ENCODE measurements around the gene UBR4.

Gene UBR4

GRCh38 chr1:19160831-19161230, 49.2 kb downstream of the UBR4 start:
- Histone ChIP-seq H3K4me3 (ENCODE audit: low read length) (no peak overlapping the region), H3K4ac (ENCODE audit: low read depth, low read length) (no peak overlapping the region), H3K18ac (ENCODE audit: low read length) (no peak overlapping the region), H3K27ac (ENCODE audit: low read depth, low read length) (no peak overlapping the region), H3K23ac (ENCODE audit: low read length) (no peak overlapping the region), H2AK5ac (ENCODE audit: low read length) (no peak overlapping the region), H3K4me2 (ENCODE audit: low read length) (no peak overlapping the region), H2BK5ac (ENCODE audit: low read length) (no peak overlapping the region), H4K5ac (ENCODE audit: low read length) (no peak overlapping the region), H3K4me1 (ENCODE audit: control insufficient read depth, low read depth, low read length) (no peaks in the 10 kb centered on the region), H2BK120ac (ENCODE audit: low read depth, low read length) (no peak overlapping the region), H3K36me3 (ENCODE audit: control insufficient read depth, insufficient read depth, low read length) (peaks cover 45% of the 10 kb centered on the region), H2BK15ac (replicated peaks; ENCODE audit: low read depth) (no peak overlapping the region), H3K56ac (ENCODE audit: low read length) (no peak overlapping the region), H3K79me1 (ENCODE audit: low read length) (peaks cover 1% of the 10 kb centered on the region), H3K9ac (ENCODE audit: low read length) (no peak overlapping the region), H3K79me2 (ENCODE audit: control insufficient read depth, insufficient read depth, low read length) (no peaks in the 10 kb centered on the region), H4K8ac (ENCODE audit: low read depth, low read length) (no peak overlapping the region), H3K27me3 (ENCODE audit: insufficient read depth, low read length, poor library complexity) (no peaks in the 10 kb centered on the region)
- DNase-seq, result no peak
- WGBS (ENCODE audit: extremely low coverage, insufficient coverage, low lambda C conversion rate), result no CpG with 5 or more reads among the region's 7 CpGs

GRCh38 chr1:19157653-19158052, 52.4 kb downstream of the UBR4 start:
- H3K4ac ChIP-seq (ENCODE audit: low read depth, low read length), result no peak overlapping the region
- no peak overlapping the region for H3K27ac ChIP-seq (ENCODE audit: low read depth, low read length)
- no peak overlapping the region for H2AK5ac ChIP-seq (ENCODE audit: low read length)
- no peak overlapping the region for H4K5ac ChIP-seq (ENCODE audit: low read length)
- H3K79me2 ChIP-seq (ENCODE audit: control insufficient read depth, insufficient read depth, low read length), result no peaks in the 10 kb centered on the region
- no peak overlapping the region for H3K4me3 ChIP-seq (ENCODE audit: low read length)
- H2BK120ac ChIP-seq (ENCODE audit: low read depth, low read length), result no peak overlapping the region
- no peak overlapping the region for H2BK15ac ChIP-seq (replicated peaks; ENCODE audit: low read depth)
- H3K4me2 ChIP-seq (ENCODE audit: low read length), result no peak overlapping the region
- H3K18ac ChIP-seq (ENCODE audit: low read length), result no peak overlapping the region
- peaks cover 48% of the 10 kb centered on the region for H3K36me3 ChIP-seq (ENCODE audit: control insufficient read depth, insufficient read depth, low read length)
- H3K23ac ChIP-seq (ENCODE audit: low read length), result no peak overlapping the region
- H3K27me3 ChIP-seq (ENCODE audit: insufficient read depth, low read length, poor library complexity), result no peaks in the 10 kb centered on the region
- no CpG with 5 or more reads among the region's 8 CpGs for WGBS (ENCODE audit: extremely low coverage, insufficient coverage, low lambda C conversion rate)
- H2BK5ac ChIP-seq (ENCODE audit: low read length), result no peak overlapping the region
- no peak for DNase-seq
- no peak overlapping the region for H3K56ac ChIP-seq (ENCODE audit: low read length)
- peaks cover 1% of the 10 kb centered on the region for H3K79me1 ChIP-seq (ENCODE audit: low read length)
- no peaks in the 10 kb centered on the region for H3K4me1 ChIP-seq (ENCODE audit: control insufficient read depth, low read depth, low read length)
- H4K8ac ChIP-seq (ENCODE audit: low read depth, low read length), result no peak overlapping the region
- no peak overlapping the region for H3K9ac ChIP-seq (ENCODE audit: low read length)

- no peaks in the 10 kb centered on the region for H3K27me3 ChIP-seq (ENCODE audit: insufficient read depth, low read length, poor library complexity)
- no peak overlapping the region for H3K23ac ChIP-seq (ENCODE audit: low read length)
- no peak overlapping the region for H3K56ac ChIP-seq (ENCODE audit: low read length)
- H3K4ac ChIP-seq (ENCODE audit: low read depth, low read length), result no peak overlapping the region
- no peak overlapping the region for H2BK5ac ChIP-seq (ENCODE audit: low read length)
- H3K4me3 ChIP-seq (ENCODE audit: low read length), result no peak overlapping the region
- H3K9ac ChIP-seq (ENCODE audit: low read length), result no peak overlapping the region
- H3K79me2 ChIP-seq (ENCODE audit: control insufficient read depth, insufficient read depth, low read length), result no peaks in the 10 kb centered on the region
- H3K18ac ChIP-seq (ENCODE audit: low read length), result no peak overlapping the region
- no peaks in the 10 kb centered on the region for H3K79me1 ChIP-seq (ENCODE audit: low read length)
- H2BK15ac ChIP-seq (replicated peaks; ENCODE audit: low read depth), result no peak overlapping the region
- WGBS (ENCODE audit: extremely low coverage, insufficient coverage, low lambda C conversion rate), result no CpG with 5 or more reads among the region's 5 CpGs
- no peak for DNase-seq
- no peak overlapping the region for H3K4me2 ChIP-seq (ENCODE audit: low read length)
- no peak overlapping the region for H2BK120ac ChIP-seq (ENCODE audit: low read depth, low read length)
- no peak overlapping the region for H2AK5ac ChIP-seq (ENCODE audit: low read length)
- H3K27ac ChIP-seq (ENCODE audit: low read depth, low read length), result no peak overlapping the region
- no peak overlapping the region for H4K5ac ChIP-seq (ENCODE audit: low read length)
- no peaks in the 10 kb centered on the region for H3K4me1 ChIP-seq (ENCODE audit: control insufficient read depth, low read depth, low read length)
- H4K8ac ChIP-seq (ENCODE audit: low read depth, low read length), result no peak overlapping the region
- H3K36me3 ChIP-seq (ENCODE audit: control insufficient read depth, insufficient read depth, low read length), result peaks cover 46% of the 10 kb centered on the region
Measured at GRCh38 chr1:19156676-19157075, 53.4 kb downstream of the UBR4 start.

- Histone ChIP-seq H2BK120ac (ENCODE audit: low read depth, low read length) (no peak overlapping the region), H2BK15ac (replicated peaks; ENCODE audit: low read depth) (no peak overlapping the region), H4K5ac (ENCODE audit: low read length) (no peak overlapping the region), H3K23ac (ENCODE audit: low read length) (no peak overlapping the region), H3K27me3 (ENCODE audit: insufficient read depth, low read length, poor library complexity) (no peaks in the 10 kb centered on the region), H3K79me1 (ENCODE audit: low read length) (no peaks in the 10 kb centered on the region), H3K9ac (ENCODE audit: low read length) (no peak overlapping the region), H2BK5ac (ENCODE audit: low read length) (no peak overlapping the region), H3K4me2 (ENCODE audit: low read length) (no peak overlapping the region), H3K4me1 (ENCODE audit: control insufficient read depth, low read depth, low read length) (no peaks in the 10 kb centered on the region), H4K8ac (ENCODE audit: low read depth, low read length) (no peak overlapping the region), H3K56ac (ENCODE audit: low read length) (no peak overlapping the region), H2AK5ac (ENCODE audit: low read length) (no peak overlapping the region), H3K4ac (ENCODE audit: low read depth, low read length) (no peak overlapping the region), H3K79me2 (ENCODE audit: control insufficient read depth, insufficient read depth, low read length) (no peaks in the 10 kb centered on the region), H3K27ac (ENCODE audit: low read depth, low read length) (no peak overlapping the region), H3K4me3 (ENCODE audit: low read length) (no peak overlapping the region), H3K18ac (ENCODE audit: low read length) (no peak overlapping the region), H3K36me3 (ENCODE audit: control insufficient read depth, insufficient read depth, low read length) (peaks cover 38% of the 10 kb centered on the region)
- no CpG with 5 or more reads among the region's 7 CpGs for WGBS (ENCODE audit: extremely low coverage, insufficient coverage, low lambda C conversion rate)
- no peak for DNase-seq
Measured at GRCh38 chr1:19154876-19155275, 55.2 kb downstream of the UBR4 start.

- Histone ChIP-seq H3K18ac (ENCODE audit: low read length) (no peak overlapping the region), H3K4me1 (ENCODE audit: control insufficient read depth, low read depth, low read length) (no peaks in the 10 kb centered on the region), H3K79me1 (ENCODE audit: low read length) (no peaks in the 10 kb centered on the region), H3K36me3 (ENCODE audit: control insufficient read depth, insufficient read depth, low read length) (peaks cover 45% of the 10 kb centered on the region), H2BK5ac (ENCODE audit: low read length) (no peak overlapping the region), H3K4ac (ENCODE audit: low read depth, low read length) (no peak overlapping the region), H3K9ac (ENCODE audit: low read length) (no peak overlapping the region), H3K79me2 (ENCODE audit: control insufficient read depth, insufficient read depth, low read length) (no peaks in the 10 kb centered on the region), H2AK5ac (ENCODE audit: low read length) (no peak overlapping the region), H3K27ac (ENCODE audit: low read depth, low read length) (no peak overlapping the region), H4K8ac (ENCODE audit: low read depth, low read length) (no peak overlapping the region), H4K5ac (ENCODE audit: low read length) (no peak overlapping the region), H3K4me3 (ENCODE audit: low read length) (no peak overlapping the region), H2BK120ac (ENCODE audit: low read depth, low read length) (no peak overlapping the region), H2BK15ac (replicated peaks; ENCODE audit: low read depth) (no peak overlapping the region), H3K56ac (ENCODE audit: low read length) (no peak overlapping the region), H3K27me3 (ENCODE audit: insufficient read depth, low read length, poor library complexity) (no peaks in the 10 kb centered on the region), H3K23ac (ENCODE audit: low read length) (no peak overlapping the region), H3K4me2 (ENCODE audit: low read length) (no peak overlapping the region)
- WGBS (ENCODE audit: extremely low coverage, insufficient coverage, low lambda C conversion rate), result no CpG with 5 or more reads among the region's 7 CpGs
- DNase-seq, result peak; percentile 10
Measured at GRCh38 chr1:19153169-19153568, 56.9 kb downstream of the UBR4 start.

GRCh38 chr1:19151537-19151936, 58.5 kb downstream of the UBR4 start:
- Histone ChIP-seq H3K79me1 (ENCODE audit: low read length) (no peaks in the 10 kb centered on the region), H3K27me3 (ENCODE audit: insufficient read depth, low read length, poor library complexity) (no peaks in the 10 kb centered on the region)
- no peak for DNase-seq

More at GRCh38 chr1:19151537-19151936, 58.5 kb downstream of the UBR4 start:
- Histone ChIP-seq H3K23ac (ENCODE audit: low read length) (no peak overlapping the region), H3K4ac (ENCODE audit: low read depth, low read length) (no peak overlapping the region), H3K9ac (ENCODE audit: low read length) (no peak overlapping the region), H3K4me1 (ENCODE audit: control insufficient read depth, low read depth, low read length) (no peaks in the 10 kb centered on the region), H2AK5ac (ENCODE audit: low read length) (no peak overlapping the region), H2BK15ac (replicated peaks; ENCODE audit: low read depth) (no peak overlapping the region), H3K79me2 (ENCODE audit: control insufficient read depth, insufficient read depth, low read length) (no peaks in the 10 kb centered on the region), H3K4me2 (ENCODE audit: low read length) (no peak overlapping the region), H3K4me3 (ENCODE audit: low read length) (no peak overlapping the region), H2BK5ac (ENCODE audit: low read length) (no peak overlapping the region), H3K36me3 (ENCODE audit: control insufficient read depth, insufficient read depth, low read length) (peaks cover 47% of the 10 kb centered on the region), H3K18ac (ENCODE audit: low read length) (no peak overlapping the region), H3K56ac (ENCODE audit: low read length) (no peak overlapping the region), H4K5ac (ENCODE audit: low read length) (no peak overlapping the region), H2BK120ac (ENCODE audit: low read depth, low read length) (no peak overlapping the region), H4K8ac (ENCODE audit: low read depth, low read length) (no peak overlapping the region), H3K27ac (ENCODE audit: low read depth, low read length) (no peak overlapping the region)
- no CpG with 5 or more reads among the region's 9 CpGs for WGBS (ENCODE audit: extremely low coverage, insufficient coverage, low lambda C conversion rate)

Data from mesendoderm (in vitro differentiated cells).